Caco-2 (cell line): ENCODE results near the gene DDX39B. TPM values are rescaled to one million over a fixed set of nuclear protein-coding genes. Genes with fewer than 3 reads are reported as not detected.

ENCODE experiments used
- BruUV-seq: library from RNA; stranded (reverse); fragments of 400-500 nt; replicated peaks from 2 replicates; lab custom pipeline; 2021; lab: Mats Ljungman, UMichigan
- CTCF ChIA-PET: fragments of 300-600 bp; sonication (Branson Sonifier 250); formaldehyde crosslinking; loops from one replicate; lab custom pipeline; 2022; ENCODE audit warnings: antibody characterized with exemption; lab: Charles Lee
- POLR2A ChIA-PET: fragments of 300-600 bp; sonication (Branson Sonifier 250); formaldehyde crosslinking; loops from one replicate; lab custom pipeline; 2022; ENCODE audit warnings: antibody characterized with exemption; lab: Charles Lee
- DNase-seq, 2 experiments: peaks; one replicate each; pipeline versions ENCODE4 v3.0.0 to v3.0.0-alpha.2; 2020 to 2022
- H3K27me3 ChIP-seq: replicated peaks from 2 replicates; pipeline ENCODE4 v1.6.0; 2011; ENCODE audit warnings: low read length; ENCODE audit not compliant: control insufficient read depth, insufficient read depth
- H3K36me3 ChIP-seq: 2 replicates; pipeline ENCODE4 v1.5.1; 2011; ENCODE audit warnings: low read length; ENCODE audit not compliant: control insufficient read depth, insufficient read depth
- H3K4me1 ChIP-seq: fragments of 250-450 bp; sonication (Bioruptor Pico); 2 replicates; pipeline ENCODE4 v1.5.1; 2020; ENCODE audit warnings: mild to moderate bottlenecking
- H3K4me3 ChIP-seq: 2 replicates; pipeline ENCODE4 v1.5.1; 2011; ENCODE audit warnings: low read depth, mild to moderate bottlenecking, control low read depth, low read length
- H3K9me3 ChIP-seq: fragments of 250-450 bp; sonication (Bioruptor Pico); 2 replicates; pipeline ENCODE4 v1.5.1; 2020; ENCODE audit warnings: mild to moderate bottlenecking, moderate library complexity
- H3K27ac Mint-ChIP-seq: one replicate; pipeline ENCODE4 v1.8.0; 2022; ENCODE audit warnings: mixed read lengths; ENCODE audit not compliant: unreplicated experiment
- H3K27me3 Mint-ChIP-seq: one replicate; pipeline ENCODE4 v1.8.0; 2022; ENCODE audit warnings: mixed read lengths; ENCODE audit not compliant: insufficient read depth, unreplicated experiment
- H3K36me3 Mint-ChIP-seq: one replicate; pipeline ENCODE4 v1.8.0; 2022; ENCODE audit warnings: mild to moderate bottlenecking, mixed read lengths; ENCODE audit not compliant: insufficient read depth, unreplicated experiment
- H3K4me1 Mint-ChIP-seq: one replicate; pipeline ENCODE4 v1.8.0; 2022; ENCODE audit warnings: low read depth, mixed read lengths; ENCODE audit not compliant: unreplicated experiment
- H3K4me3 Mint-ChIP-seq: one replicate; pipeline ENCODE4 v1.8.0; 2022; ENCODE audit warnings: mild to moderate bottlenecking, moderate library complexity, mixed read lengths; ENCODE audit not compliant: unreplicated experiment
- H3K9me3 Mint-ChIP-seq: one replicate; pipeline ENCODE4 v1.8.0; 2022; ENCODE audit warnings: mixed read lengths; ENCODE audit not compliant: unreplicated experiment
- intact Hi-C: fragments of 100-400 bp; cut with micrococcal nuclease; formaldehyde crosslinking; loops from one replicate; pipeline ENCODE4 v1.10.0; 2022; ENCODE audit not compliant: unreplicated experiment
- total RNA-seq: library from RNA; stranded (reverse); gene quantifications from 2 replicates; pipeline ENCODE4 v1.2.3, GENCODE V29; 2022
- TF ChIP-seq, protein P1 (sequence below), 2 experiments: fragments of 200-600 bp in 1 of 2; IDR thresholded peaks; 1 replicate in 1 of 2; 2 replicates in 1 of 2; pipeline versions ENCODE4 v1.5.1 to v1.8.0; 2011 to 2022; ENCODE audit warnings: antibody characterized with exemption in 1 of 2, control low read depth in 1 of 2, inconsistent platforms in 1 of 2, low read depth in 1 of 2, low read length in 1 of 2, mild to moderate bottlenecking in 1 of 2, moderate library complexity in 1 of 2; ENCODE audit not compliant: insufficient read depth in 1 of 2, severe bottlenecking in 1 of 2, unreplicated experiment in 1 of 2

Gene DDX39B
- total RNA-seq, 1 experiment from 2014 or later, result 416 TPM

DNA sequence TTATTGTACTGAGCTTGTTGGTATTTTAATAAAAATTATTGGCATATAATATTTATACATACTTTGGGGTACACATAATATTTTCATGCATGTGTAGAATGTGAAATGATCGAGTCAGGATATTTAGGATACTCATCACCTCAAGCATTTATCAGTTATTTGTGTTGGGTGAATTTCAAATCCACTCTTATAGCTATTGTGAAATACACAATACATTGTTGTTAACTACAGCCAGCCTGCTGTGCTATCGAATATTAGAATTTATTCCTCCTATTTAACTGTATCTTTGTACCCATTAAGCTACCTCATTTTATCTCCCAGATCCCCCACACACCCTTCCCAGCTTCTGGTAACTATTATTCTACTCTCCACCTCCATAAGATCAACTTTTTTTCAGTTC, 58.4 kb downstream of the DDX39B start:
- H3K27ac Mint-ChIP-seq, result no peak overlapping the region
- Histone ChIP-seq H3K4me3 (no peak overlapping the region), H3K27me3 (no peaks in the 10 kb centered on the region; the same call in 1 of the 2 replicates), H3K9me3 (no peaks in the 10 kb centered on the region), H3K36me3 (no peaks in the 10 kb centered on the region), H3K4me1 (no peaks in the 10 kb centered on the region)
- intact Hi-C loops, result loop anchor here (5.0 kb wide), 1 partner anchor 41 kb away; no protein-coding TSS in a partner anchor
- H3K4me3 Mint-ChIP-seq, result no peak overlapping the region
- CTCF ChIA-PET, result no interaction called here
- peaks cover 8% of the 10 kb centered on the region for H3K27me3 Mint-ChIP-seq
- BruUV-seq, result no TSS peak
- H3K36me3 Mint-ChIP-seq, result no peaks in the 10 kb centered on the region
- H3K9me3 Mint-ChIP-seq, result no peaks in the 10 kb centered on the region
- H3K4me1 Mint-ChIP-seq, result no peaks in the 10 kb centered on the region
- POLR2A ChIA-PET, result no interaction called here
- no peak for DNase-seq
- TF ChIP-seq, protein P1, sequence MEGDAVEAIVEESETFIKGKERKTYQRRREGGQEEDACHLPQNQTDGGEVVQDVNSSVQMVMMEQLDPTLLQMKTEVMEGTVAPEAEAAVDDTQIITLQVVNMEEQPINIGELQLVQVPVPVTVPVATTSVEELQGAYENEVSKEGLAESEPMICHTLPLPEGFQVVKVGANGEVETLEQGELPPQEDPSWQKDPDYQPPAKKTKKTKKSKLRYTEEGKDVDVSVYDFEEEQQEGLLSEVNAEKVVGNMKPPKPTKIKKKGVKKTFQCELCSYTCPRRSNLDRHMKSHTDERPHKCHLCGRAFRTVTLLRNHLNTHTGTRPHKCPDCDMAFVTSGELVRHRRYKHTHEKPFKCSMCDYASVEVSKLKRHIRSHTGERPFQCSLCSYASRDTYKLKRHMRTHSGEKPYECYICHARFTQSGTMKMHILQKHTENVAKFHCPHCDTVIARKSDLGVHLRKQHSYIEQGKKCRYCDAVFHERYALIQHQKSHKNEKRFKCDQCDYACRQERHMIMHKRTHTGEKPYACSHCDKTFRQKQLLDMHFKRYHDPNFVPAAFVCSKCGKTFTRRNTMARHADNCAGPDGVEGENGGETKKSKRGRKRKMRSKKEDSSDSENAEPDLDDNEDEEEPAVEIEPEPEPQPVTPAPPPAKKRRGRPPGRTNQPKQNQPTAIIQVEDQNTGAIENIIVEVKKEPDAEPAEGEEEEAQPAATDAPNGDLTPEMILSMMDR (IDR thresholded peaks at IDR 0.05; ENCODE audit: insufficient read depth in 1 of 2, low read depth in 1 of 2, low read length in 1 of 2, severe bottlenecking in 1 of 2, unreplicated experiment in 1 of 2), result no peak

DNA sequence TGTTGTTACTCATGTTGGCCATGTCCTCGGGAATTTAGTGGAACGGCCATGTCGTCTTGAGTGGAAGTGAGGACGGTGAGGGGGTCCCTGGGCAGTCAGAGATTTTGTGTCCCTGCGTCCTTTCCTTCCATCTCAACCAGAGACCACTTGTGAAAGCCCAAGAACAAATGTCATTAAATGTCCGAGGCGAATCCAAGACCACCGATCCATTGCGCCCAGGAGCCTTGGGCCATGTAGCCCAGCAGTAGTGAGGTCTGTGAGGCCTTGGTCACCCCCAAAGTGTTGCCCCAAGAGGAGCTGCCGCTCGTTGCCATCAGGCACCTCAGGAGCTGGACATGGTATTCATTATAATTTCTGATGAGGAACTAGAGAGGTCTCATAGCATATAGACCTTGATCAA, 61.2 kb downstream of the DDX39B start:
- TF ChIP-seq, protein P1 (IDR thresholded peaks at IDR 0.05; ENCODE audit: insufficient read depth in 1 of 2, low read depth in 1 of 2, low read length in 1 of 2, severe bottlenecking in 1 of 2, unreplicated experiment in 1 of 2), result no peak
- H3K27me3 ChIP-seq, result no peaks in the 10 kb centered on the region; the same call in 1 of the 2 replicates
- no peaks in the 10 kb centered on the region for H3K9me3 Mint-ChIP-seq
- H3K27ac Mint-ChIP-seq, result no peak overlapping the region
- no peaks in the 10 kb centered on the region for H3K4me1 Mint-ChIP-seq
- no TSS peak for BruUV-seq
- intact Hi-C loops, result loop anchor here (5.0 kb wide), 1 partner anchor 38 kb away; no protein-coding TSS in a partner anchor
- ChIA-PET CTCF (no interaction called here), POLR2A (no interaction called here)
- no peak for DNase-seq
- H3K4me1 ChIP-seq, result no peaks in the 10 kb centered on the region
- peaks cover 11% of the 10 kb centered on the region for H3K27me3 Mint-ChIP-seq
- H3K4me3 ChIP-seq, result no peak overlapping the region
- no peak overlapping the region for H3K4me3 Mint-ChIP-seq
- no peaks in the 10 kb centered on the region for H3K9me3 ChIP-seq
- no peaks in the 10 kb centered on the region for H3K36me3 ChIP-seq
- no peaks in the 10 kb centered on the region for H3K36me3 Mint-ChIP-seq

Other genes with a start within 250 kb of the DDX39B start
- gene HLA-B, start 184.8 kb downstream of the DDX39B start, total RNA-seq, result 40.9 and 41.9 TPM in 2 replicates
- 12.6 and 13.1 TPM in 2 replicates for gene MICA, start 138.4 kb downstream of the DDX39B start, total RNA-seq
- 6.4 and 7.5 TPM in 2 replicates for gene MICB, start 43.9 kb downstream of the DDX39B start, total RNA-seq
- not detected in 2 replicates for gene MCCD1, start 13.0 kb downstream of the DDX39B start, total RNA-seq
- 0.26 and 0.43 TPM in 2 replicates for gene ATP6V1G2, start 4.6 kb upstream of the DDX39B start, total RNA-seq
- gene NFKBIL1, start 5.6 kb upstream of the DDX39B start, total RNA-seq, result 14.7 and 17.4 TPM in 2 replicates
- not detected in 2 replicates for gene LTA, start 30.3 kb upstream of the DDX39B start, total RNA-seq
- gene TNF, start 33.6 kb upstream of the DDX39B start, total RNA-seq, result not detected in 2 replicates
- gene LTB, start 40.4 kb upstream of the DDX39B start, total RNA-seq, result not detected in 2 replicates
- not detected in 2 replicates for gene LST1, start 44.3 kb upstream of the DDX39B start, total RNA-seq
- not detected in 2 replicates for gene NCR3, start 51.0 kb upstream of the DDX39B start, total RNA-seq
- gene AIF1, start 73.2 kb upstream of the DDX39B start, total RNA-seq, result 2.2 and 2.7 TPM in 2 replicates
- gene PRRC2A, start 78.7 kb upstream of the DDX39B start, total RNA-seq, result 213 and 222 TPM in 2 replicates
- 354 and 376 TPM in 2 replicates for gene BAG6, start 110.7 kb upstream of the DDX39B start, total RNA-seq
- 14.8 and 15.8 TPM in 2 replicates for gene APOM, start 113.9 kb upstream of the DDX39B start, total RNA-seq
- 19.4 and 19.7 TPM in 2 replicates for gene C6orf47, start 118.8 kb upstream of the DDX39B start, total RNA-seq
- 20.3 TPM in 2 replicates for gene GPANK1, start 123.0 kb upstream of the DDX39B start, total RNA-seq
- 219 and 221 TPM in 2 replicates for gene CSNK2B, start 124.1 kb upstream of the DDX39B start, total RNA-seq
- 13.9 and 17.5 TPM in 2 replicates for gene LY6G5B, start 128.0 kb upstream of the DDX39B start, total RNA-seq
- 2.0 and 2.9 TPM in 2 replicates for gene LY6G5C, start 139.1 kb upstream of the DDX39B start, total RNA-seq
- 62.7 and 63.2 TPM in 2 replicates for gene ABHD16A, start 161.3 kb upstream of the DDX39B start, total RNA-seq
- not detected in 2 replicates for gene LY6G6F, start 164.9 kb upstream of the DDX39B start, total RNA-seq
- gene LY6G6D, start 173.3 kb upstream of the DDX39B start, total RNA-seq, result not detected in 2 replicates
- gene LY6G6C, start 179.7 kb upstream of the DDX39B start, total RNA-seq, result 0.88 and 1.3 TPM in 2 replicates
- gene MPIG6B, start 181.4 kb upstream of the DDX39B start, total RNA-seq, result not detected in 2 replicates
- 82.4 and 91.6 TPM in 2 replicates for gene DDAH2, start 187.3 kb upstream of the DDX39B start, total RNA-seq
- 374 and 420 TPM in 2 replicates for gene CLIC1, start 194.5 kb upstream of the DDX39B start, total RNA-seq
- 49.6 and 51.0 TPM in 2 replicates for gene MSH5, start 198.0 kb upstream of the DDX39B start, total RNA-seq
- gene SAPCD1, start 220.7 kb upstream of the DDX39B start, total RNA-seq, result 6.4 and 13.0 TPM in 2 replicates
- 0.61 and 1.5 TPM in 2 replicates for gene VWA7, start 235.3 kb upstream of the DDX39B start, total RNA-seq